OCI-LY7 (cell line): Measurements from ENCODE around the gene ITIH4. TPM values are rescaled to one million over a fixed set of nuclear protein-coding genes. Genes with fewer than 3 reads are reported as not detected.

ENCODE experiments used
- BruUV-seq: library from RNA; stranded (reverse); fragments of 400-500 nt; replicated peaks from 2 replicates; lab custom pipeline; 2021; lab: Mats Ljungman, UMichigan
- CTCF ChIA-PET: fragments of 300-600 bp; sonication (Branson Sonifier 250); formaldehyde crosslinking; loops from one replicate; lab custom pipeline; 2022; ENCODE audit warnings: antibody characterized with exemption; ENCODE audit not compliant: unreplicated experiment; lab: Charles Lee
- POLR2A ChIA-PET: fragments of 300-600 bp; sonication (Branson Sonifier 250); formaldehyde crosslinking; loops from one replicate; lab custom pipeline; 2022; ENCODE audit warnings: antibody characterized with exemption; lab: Charles Lee
- DNase-seq: peaks from one replicate; pipeline ENCODE4 v3.0.0-alpha.2; 2015; ENCODE audit warnings: low spot score
- H2AFZ ChIP-seq: fragments of 200-600 bp; sonication (generic), shearing (Covaris generic); 2 replicates; pipeline ENCODE4 v1.6.1; 2014; ENCODE audit warnings: mild to moderate bottlenecking, antibody characterized with exemption, low read length, moderate library complexity
- H3K27ac ChIP-seq: fragments of 200-600 bp; sonication (generic); 2 replicates; pipeline ENCODE4 v1.5.1; 2014; ENCODE audit warnings: mixed run types, low read depth, mild to moderate bottlenecking, moderate library complexity, low read length, inconsistent platforms; ENCODE audit not compliant: poor library complexity, severe bottlenecking
- H3K36me3 ChIP-seq: fragments of 200-600 bp; sonication (generic); 2 replicates; pipeline ENCODE4 v1.6.1; 2014; ENCODE audit warnings: mild to moderate bottlenecking, antibody characterized with exemption, low read length, moderate library complexity, mixed read lengths; ENCODE audit not compliant: insufficient read depth
- H3K4me1 ChIP-seq: fragments of 200-600 bp; sonication (generic); 2 replicates; pipeline ENCODE4 v1.5.1; 2014; ENCODE audit warnings: mild to moderate bottlenecking, low read length; ENCODE audit not compliant: insufficient read depth, poor library complexity, severe bottlenecking
- H3K4me2 ChIP-seq: fragments of 200-600 bp; sonication (generic); 2 replicates; pipeline ENCODE4 v1.6.1; 2014; ENCODE audit warnings: mild to moderate bottlenecking, low read length
- H3K4me3 ChIP-seq: fragments of 200-600 bp; sonication (generic); 2 replicates; pipeline ENCODE4 v1.5.1; 2014; ENCODE audit warnings: mild to moderate bottlenecking, low read depth, low read length; ENCODE audit not compliant: poor library complexity, severe bottlenecking
- H3K79me2 ChIP-seq: fragments of 200-600 bp; sonication (generic); 2 replicates; pipeline ENCODE4 v1.6.1; 2016; ENCODE audit warnings: low read depth, mild to moderate bottlenecking, low read length, moderate library complexity, mixed read lengths; ENCODE audit not compliant: insufficient read depth
- H3K9me2 ChIP-seq: fragments of 200-600 bp; sonication (generic); 2 replicates; pipeline ENCODE4 v1.6.1; 2016; ENCODE audit warnings: mild to moderate bottlenecking, low read length, mixed read lengths; ENCODE audit not compliant: insufficient read depth
- H3K9me3 ChIP-seq: fragments of 200-600 bp; sonication (generic); 2 replicates; pipeline ENCODE4 v1.6.1; 2014; ENCODE audit warnings: mild to moderate bottlenecking, mixed run types, low read length, mixed read lengths
- H4K20me1 ChIP-seq: fragments of 200-600 bp; sonication (generic); 2 replicates; pipeline ENCODE4 v1.6.1; 2014; ENCODE audit warnings: mild to moderate bottlenecking, antibody characterized with exemption, low read length, moderate library complexity, mixed read lengths; ENCODE audit not compliant: insufficient read depth
- EZH2phosphoT487 ChIP-seq: fragments of 200-600 bp; sonication (generic); IDR thresholded peaks from 2 replicates; pipeline ENCODE4 v1.6.1; 2018; ENCODE audit warnings: low read depth, borderline replicate concordance, mild to moderate bottlenecking, mixed run types, antibody characterized with exemption, low read length, moderate library complexity, mixed read lengths
- intact Hi-C: fragments of 100-400 bp; cut with micrococcal nuclease; formaldehyde crosslinking; loops from one replicate; pipeline ENCODE4 v1.10.0; 2022; ENCODE audit not compliant: unreplicated experiment
- total RNA-seq, 2 experiments: library from RNA; depleted of rRNA in 1 of 2; stranded (reverse); fragments of >200 nt in 1 of 2; shearing (Covaris generic) in 1 of 2; gene quantifications; 2 replicates each; pipeline ENCODE4 v1.2.3, GENCODE V29; 2014 to 2022
- TF ChIP-seq, protein P1 (sequence below): fragments of 200-600 bp; sonication (generic); conservative IDR thresholded peaks from 2 replicates; pipeline ENCODE4 v1.5.1; 2014; ENCODE audit warnings: mild to moderate bottlenecking, antibody characterized with exemption, low read length, moderate library complexity, mixed read lengths

The ITIH4 gene
- total RNA-seq, 2 experiments from 2014 or later: 2.1 to 2.2 TPM

DNA sequence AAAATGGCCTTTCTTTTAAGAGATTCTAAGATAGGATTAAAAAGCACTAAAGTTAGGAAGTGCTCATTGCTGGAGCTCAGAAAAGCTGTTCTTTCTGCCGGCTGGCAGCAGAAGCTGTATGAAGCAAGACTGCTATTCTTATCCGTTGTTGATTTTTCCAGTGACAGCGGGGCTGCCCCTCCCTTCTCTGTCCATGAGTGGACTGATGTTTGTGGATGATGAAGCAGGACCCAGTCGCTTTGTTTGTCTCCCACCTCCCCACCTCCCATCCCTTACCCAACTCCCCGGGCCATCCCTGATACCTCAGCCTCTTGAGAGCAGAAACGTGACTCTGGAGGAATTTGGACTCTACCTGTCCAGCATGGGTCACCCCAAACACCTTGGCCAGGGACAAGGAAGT is 14.7 kb upstream of the ITIH4 start:
- Histone ChIP-seq H3K36me3 (no peaks in the 10 kb centered on the region), H3K4me2 (no peak overlapping the region), H3K4me3 (no peak overlapping the region), H3K4me1 (no peaks in the 10 kb centered on the region), H2AFZ (no peak overlapping the region), H3K27ac (no peak overlapping the region), H3K9me3 (no peaks in the 10 kb centered on the region), H3K9me2 (no peaks in the 10 kb centered on the region), H4K20me1 (no peaks in the 10 kb centered on the region), H3K79me2 (no peaks in the 10 kb centered on the region)
- CTCF ChIA-PET: no interaction called here
- BruUV-seq: no TSS peak
- TF ChIP-seq, protein P1, sequence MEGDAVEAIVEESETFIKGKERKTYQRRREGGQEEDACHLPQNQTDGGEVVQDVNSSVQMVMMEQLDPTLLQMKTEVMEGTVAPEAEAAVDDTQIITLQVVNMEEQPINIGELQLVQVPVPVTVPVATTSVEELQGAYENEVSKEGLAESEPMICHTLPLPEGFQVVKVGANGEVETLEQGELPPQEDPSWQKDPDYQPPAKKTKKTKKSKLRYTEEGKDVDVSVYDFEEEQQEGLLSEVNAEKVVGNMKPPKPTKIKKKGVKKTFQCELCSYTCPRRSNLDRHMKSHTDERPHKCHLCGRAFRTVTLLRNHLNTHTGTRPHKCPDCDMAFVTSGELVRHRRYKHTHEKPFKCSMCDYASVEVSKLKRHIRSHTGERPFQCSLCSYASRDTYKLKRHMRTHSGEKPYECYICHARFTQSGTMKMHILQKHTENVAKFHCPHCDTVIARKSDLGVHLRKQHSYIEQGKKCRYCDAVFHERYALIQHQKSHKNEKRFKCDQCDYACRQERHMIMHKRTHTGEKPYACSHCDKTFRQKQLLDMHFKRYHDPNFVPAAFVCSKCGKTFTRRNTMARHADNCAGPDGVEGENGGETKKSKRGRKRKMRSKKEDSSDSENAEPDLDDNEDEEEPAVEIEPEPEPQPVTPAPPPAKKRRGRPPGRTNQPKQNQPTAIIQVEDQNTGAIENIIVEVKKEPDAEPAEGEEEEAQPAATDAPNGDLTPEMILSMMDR: no peak
- TF ChIP-seq EZH2phosphoT487: no peak
- intact Hi-C loops: loop anchor here (1.0 kb wide), 1 partner anchor 227 kb away; no protein-coding TSS in a partner anchor
- no peak for DNase-seq
- POLR2A ChIA-PET: no interaction called here

DNA sequence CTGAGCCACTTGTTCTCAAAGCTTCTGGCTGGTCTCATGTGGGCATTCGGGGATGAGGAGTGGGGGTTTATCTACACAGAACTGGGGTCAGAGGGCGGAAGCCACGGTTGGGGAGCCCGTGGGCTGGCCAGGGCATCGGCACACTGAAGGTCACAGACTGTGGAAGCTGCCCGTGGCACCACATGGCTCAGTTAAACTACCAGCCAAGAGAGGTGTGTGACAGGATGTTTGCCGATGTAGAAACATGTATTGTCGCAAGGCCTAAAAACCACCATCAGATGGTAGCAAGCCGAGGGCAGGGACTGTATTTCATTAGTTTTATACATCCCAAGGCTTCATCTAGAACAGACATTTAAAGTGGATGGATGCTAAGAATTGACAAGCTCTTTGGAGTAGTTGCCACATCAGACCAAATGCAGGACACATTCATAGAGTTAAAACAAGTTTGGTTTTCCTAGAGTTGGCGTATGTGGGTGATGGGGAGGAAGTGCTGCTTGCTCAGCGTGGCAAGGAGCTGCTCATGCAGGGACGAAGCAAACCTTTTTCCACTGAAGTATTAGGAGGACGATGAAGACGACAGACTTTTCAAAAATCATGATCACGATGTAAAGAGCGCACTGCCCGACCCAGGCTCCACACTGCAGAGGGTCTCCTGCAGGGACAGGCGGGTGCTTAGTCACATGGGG is 14.0 kb upstream of the ITIH4 start:
- Histone ChIP-seq H3K4me3 (no peak overlapping the region), H3K9me2 (no peaks in the 10 kb centered on the region), H3K4me1 (no peaks in the 10 kb centered on the region), H4K20me1 (no peaks in the 10 kb centered on the region), H3K27ac (no peak overlapping the region), H3K79me2 (no peaks in the 10 kb centered on the region), H3K9me3 (no peaks in the 10 kb centered on the region), H3K4me2 (no peak overlapping the region), H3K36me3 (no peaks in the 10 kb centered on the region), H2AFZ (no peak overlapping the region)
- ChIA-PET CTCF (no interaction called here), POLR2A (no interaction called here)
- intact Hi-C loops: no loop called here
- TF ChIP-seq, protein P1: no peak
- no peak for TF ChIP-seq EZH2phosphoT487
- no TSS peak for BruUV-seq
- no peak for DNase-seq

DNA sequence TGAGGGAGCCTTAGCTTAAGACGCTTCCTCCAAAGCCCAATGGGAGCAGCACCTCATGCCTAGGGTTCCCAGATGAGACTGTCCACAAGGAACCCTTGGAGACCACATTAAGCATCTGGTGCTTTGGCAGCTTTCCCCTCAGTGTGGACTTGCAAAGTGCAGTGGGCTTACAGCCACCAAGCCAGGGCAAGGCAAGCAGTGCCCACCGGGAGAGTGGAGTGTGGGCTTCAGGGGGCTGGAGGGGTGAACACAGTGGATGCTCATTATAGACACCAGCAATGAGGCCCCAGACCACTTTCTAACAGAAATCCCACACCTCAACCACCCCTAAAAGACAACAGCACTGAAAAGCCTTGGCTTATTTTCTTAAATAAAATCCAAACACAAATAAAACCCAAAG is 13.4 kb upstream of the ITIH4 start:
- Histone ChIP-seq H3K4me3 (no peak overlapping the region), H3K27ac (no peak overlapping the region), H3K9me2 (no peaks in the 10 kb centered on the region), H3K36me3 (no peaks in the 10 kb centered on the region), H3K79me2 (no peaks in the 10 kb centered on the region), H3K9me3 (no peaks in the 10 kb centered on the region), H3K4me1 (no peaks in the 10 kb centered on the region), H2AFZ (no peak overlapping the region), H3K4me2 (no peak overlapping the region), H4K20me1 (no peaks in the 10 kb centered on the region)
- POLR2A ChIA-PET: interaction anchor here (0.6 kb wide), 1 partner anchor 176 kb away, joined by 4 read pairs; no protein-coding TSS in a partner anchor
- intact Hi-C loops: no loop called here
- CTCF ChIA-PET: no interaction called here
- no TSS peak for BruUV-seq
- TF ChIP-seq EZH2phosphoT487: no peak
- TF ChIP-seq, protein P1: no peak
- no peak for DNase-seq
